Colon (tissue), 2 donors: Measurements from ENCODE around the gene DLG4.

ENCODE experiments used
- FAIRE-seq: peaks from 2 replicates; lab custom pipeline; 2012; peaks lifted over from hg19 to GRCh38; lab: Jason Lieb, UNC
- donor health status: control.
- donor health status: control.

Gene DLG4

GRCh38 chr17:7219812-7220592, at the start of gene DLG4, which contains the start of gene ACADVL:
Gene DLG4, minus strand, starts transcription at chr17:7219836.
Gene ACADVL, plus strand, starts transcription at chr17:7219938. Its CDS starts 47 bp downstream, at chr17:7219985.
- FAIRE-seq = peak; percentile 62

GRCh38 chr17:7266784-7267183, 47.1 kb upstream of the DLG4 start:
- FAIRE-seq = no peak

DNA sequence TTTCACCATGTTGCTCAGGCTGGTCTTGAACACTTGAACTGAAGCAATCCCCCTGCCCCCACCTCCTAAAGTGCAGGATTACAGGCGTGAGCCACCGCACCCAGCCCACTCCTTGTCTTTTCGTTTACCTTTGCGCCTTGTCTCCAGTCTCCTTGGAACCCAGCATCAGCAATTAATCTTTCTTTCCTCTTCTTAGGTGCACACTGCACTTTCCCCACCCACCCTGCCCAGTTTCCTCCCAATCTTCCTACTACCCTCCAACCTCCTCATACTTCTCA, 44.1 kb upstream of the DLG4 start:
- no peak for FAIRE-seq

DNA sequence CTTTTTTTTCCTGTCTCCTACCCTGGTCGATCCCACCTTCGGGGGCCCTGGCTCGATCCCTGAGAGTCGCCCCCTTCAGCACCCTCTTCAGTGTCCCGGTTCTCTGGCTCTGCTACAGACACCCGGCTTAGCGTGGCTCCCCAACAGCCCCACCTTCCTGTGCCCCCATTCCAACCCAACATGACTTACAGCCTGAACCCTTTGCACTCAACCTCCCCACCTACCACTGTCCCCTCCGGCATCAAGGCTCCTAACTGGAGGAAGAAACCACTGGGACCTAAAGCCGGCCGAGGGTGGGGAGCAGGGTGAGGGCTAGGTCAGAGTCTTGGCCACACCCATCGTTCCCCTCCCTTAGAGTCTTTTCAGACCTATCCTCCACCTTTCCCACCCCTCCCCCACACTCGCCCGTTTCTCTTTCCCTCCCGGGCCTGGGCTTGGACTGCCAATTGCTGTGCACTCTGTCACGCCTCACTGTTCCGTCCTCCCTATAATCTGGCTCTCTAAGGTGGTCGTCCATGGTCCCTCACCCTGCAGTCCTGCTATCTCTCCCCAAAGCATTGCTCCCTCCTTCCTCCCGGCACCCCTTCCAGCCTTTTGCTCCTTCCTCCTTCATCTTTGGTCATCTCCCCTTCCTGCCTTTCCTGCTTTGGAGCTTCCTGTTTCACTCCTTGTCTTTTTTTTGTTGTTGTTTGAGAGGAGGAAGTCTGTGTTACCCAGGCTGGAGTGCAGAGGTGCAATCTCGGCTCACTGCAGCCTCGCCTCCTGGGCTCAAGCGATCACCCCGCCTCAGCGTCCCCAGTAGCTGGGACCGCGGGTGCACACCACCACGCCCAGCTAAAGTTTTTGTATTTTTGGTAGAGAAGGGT, 43.5 kb upstream of the DLG4 start:
- no peak for FAIRE-seq

DNA sequence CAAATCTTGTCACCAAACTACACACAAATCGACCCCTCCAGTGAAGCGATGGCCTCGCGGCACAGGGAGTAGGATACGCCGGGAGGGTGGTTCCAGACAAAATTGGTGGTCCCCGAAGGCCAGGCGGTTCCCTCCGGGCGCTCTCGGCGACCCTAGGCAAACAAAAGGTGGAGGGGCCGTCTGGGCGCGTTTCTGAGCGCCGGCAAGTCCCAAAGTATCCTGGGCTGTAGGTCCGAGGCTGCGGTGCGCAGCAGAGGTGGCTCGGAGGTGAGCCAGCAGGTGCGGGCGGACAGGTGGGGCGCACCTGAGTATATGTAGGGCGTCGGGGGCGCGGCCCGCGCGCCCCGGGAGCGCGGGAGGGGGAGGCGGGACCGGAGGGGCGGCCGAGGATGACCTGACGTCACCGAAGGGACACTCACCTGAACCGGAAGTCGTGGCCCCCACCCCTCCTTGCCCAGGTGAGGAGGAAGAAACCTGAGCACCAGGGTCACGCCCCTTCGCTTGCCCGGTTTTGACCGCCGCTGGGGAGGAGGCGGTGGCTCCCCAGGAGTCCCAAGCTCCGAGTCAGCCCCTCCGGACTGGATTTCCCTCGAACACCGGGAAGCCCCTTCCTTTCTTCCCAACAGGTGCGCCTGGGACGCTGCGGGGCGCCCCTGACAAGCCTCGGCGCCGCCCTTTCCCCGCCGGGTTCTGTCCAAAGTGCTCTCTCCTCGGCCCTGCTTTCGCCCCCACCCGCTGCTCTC, 42.7 kb upstream of the DLG4 start, which contains the start of gene CLDN7:
Gene CLDN7 (minus strand): TSS at position 287 of the 743 bp plus-strand sequence. CDS start 435 bp downstream, outside the sequence.
- FAIRE-seq = no peak

DNA sequence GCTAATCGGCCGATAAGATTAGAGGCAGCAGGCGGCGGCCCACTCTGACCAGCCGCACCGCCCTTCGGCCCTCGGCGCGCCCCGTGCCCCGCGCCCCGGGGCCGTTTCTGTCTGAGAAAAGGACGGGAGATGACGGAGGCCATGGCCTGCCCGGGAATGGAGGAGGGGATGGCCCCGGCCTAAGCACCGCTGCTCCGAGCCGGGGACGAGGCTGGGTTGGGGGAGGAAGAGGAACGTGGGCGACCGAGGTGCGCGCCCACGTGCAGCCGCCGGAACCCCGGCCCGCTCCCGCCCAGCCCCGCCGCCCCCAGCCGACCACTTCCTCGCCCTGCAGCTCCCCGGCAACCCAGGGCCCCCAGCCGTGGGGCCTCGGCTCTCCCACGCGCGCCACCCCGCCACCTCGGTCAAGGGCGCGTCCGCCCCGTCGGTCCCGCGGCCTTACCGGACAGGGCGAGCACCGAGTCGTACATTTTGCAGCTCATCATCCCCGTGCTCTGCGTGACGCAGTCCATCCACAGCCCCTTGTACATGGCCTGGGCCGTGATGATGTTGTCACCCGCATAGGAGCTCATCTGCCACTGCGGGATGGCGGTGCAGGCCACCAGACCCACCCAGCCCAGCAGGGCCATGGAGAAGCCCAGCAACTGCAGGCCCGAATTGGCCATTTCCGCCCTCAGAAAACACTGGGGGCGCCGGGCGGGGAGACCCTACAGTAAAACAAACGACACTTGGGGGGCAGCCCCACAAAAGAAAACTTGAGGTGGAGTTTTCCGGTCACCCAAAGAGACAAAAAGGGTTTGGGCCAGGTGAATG, 41.9 kb upstream of the DLG4 start:
- no peak for FAIRE-seq

GRCh38 chr17:7260651-7261378, 41.2 kb upstream of the DLG4 start:
- FAIRE-seq = no peak

DNA sequence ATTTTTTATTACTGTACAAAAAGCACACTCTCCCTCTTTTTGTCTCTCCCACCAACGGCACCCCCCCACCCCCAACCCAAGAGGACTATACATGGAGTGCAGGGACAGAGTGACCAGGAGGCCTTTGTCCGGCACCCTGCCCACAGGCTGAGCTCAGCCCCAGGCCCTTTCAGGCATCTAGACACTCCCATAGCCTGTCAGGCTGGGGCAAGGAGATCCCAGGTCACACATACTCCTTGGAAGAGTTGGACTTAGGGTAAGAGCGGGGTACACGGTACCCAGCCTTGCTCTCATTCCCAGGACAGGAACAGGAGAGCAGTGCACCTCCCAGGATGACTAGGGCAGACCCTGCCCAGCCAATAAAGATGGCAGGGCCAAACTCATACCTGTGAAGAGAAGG, 40.5 kb upstream of the DLG4 start:
- FAIRE-seq = no peak

DNA sequence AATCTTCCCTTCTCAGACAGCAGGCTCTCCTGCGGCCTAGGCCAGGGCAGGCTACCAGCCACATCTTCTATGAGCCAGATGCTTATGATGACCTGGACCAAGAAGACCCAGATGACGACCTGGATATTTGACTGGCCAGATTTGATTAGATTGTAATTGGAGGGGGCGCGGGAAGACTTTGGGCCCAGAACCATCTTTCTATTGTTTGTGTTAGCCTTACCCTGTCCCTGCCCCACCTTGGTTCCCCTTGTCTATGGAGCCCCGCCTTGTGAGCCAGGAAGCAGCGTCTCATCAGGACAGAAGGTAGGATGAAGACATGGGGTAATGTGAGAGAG, 39.9 kb upstream of the DLG4 start:
- no peak for FAIRE-seq

- no peak for FAIRE-seq
Measured at GRCh38 chr17:7258731-7259554, 39.3 kb upstream of the DLG4 start.

- no peak for FAIRE-seq
Measured at GRCh38 chr17:7256766-7257456, 37.3 kb upstream of the DLG4 start.

- FAIRE-seq = no peak
Measured at GRCh38 chr17:7254511-7254910, 34.9 kb upstream of the DLG4 start.

DNA sequence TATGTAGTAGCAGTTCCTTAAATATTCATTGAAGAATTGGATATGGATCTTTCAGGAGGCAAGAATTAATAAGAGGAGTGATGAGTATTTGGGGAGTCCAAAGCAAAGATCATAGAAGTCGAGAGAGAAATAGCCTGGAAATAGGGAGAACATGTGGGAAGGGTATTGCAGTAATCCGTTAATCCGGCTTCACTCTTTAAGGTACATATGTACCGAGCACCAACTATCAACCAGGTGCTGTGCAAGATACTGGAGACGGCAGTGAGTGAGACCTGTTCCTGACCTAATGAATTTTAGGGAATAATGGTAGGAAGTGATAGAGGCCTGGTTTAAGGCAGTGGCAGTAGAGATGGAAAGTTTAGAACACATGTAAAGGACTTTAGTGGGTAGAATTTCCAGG, 33.4 kb upstream of the DLG4 start:
- no peak for FAIRE-seq

DNA sequence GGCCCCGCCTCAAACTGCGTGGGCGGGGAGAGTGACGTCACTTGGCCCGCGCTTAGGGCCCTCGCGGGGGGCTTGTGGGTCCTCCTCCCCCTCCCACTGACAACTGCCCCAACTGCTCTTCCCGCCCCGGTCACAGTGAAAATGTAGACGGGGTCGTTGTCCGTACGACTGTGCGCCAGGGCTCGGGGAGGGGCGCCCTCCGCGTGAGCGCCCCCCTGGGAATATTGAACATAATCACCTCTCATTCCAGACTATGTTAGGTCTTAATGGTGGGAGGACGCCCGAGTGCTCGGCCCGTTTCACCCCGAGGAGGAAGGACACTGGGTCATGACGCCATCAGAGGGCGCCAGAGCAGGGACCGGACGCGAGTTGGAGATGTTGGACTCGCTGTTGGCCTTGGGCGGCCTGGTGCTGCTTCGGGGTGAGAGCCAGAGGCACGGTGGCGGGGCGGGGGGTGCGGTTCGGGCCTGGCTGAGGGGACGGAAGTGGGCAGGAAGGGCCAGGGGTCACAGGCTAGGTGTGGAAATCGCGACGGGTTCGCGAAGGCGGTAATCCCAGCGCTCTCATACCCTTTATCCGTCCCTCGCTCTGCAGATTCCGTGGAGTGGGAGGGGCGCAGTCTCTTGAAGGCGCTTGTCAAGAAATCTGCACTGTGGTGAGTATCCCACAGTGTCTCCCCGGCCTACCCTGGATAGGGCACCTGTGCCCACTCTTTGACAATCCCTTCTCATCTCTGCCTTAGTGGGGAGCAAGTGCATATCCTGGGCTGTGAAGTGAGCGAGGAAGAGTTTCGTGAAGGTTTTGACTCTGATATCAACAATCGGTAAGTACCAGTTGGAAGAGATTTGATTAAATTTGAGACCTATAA, 32.8 kb upstream of the DLG4 start, which contains the start of gene ELP5:
Gene ELP5 (plus strand): TSS at position 40 of the 868 bp plus-strand sequence. CDS start 336 bp downstream, at position 376.
- no peak for FAIRE-seq

GRCh38 chr17:7251661-7252175, 32.1 kb upstream of the DLG4 start, which contains the start of gene CTDNEP1:
Gene CTDNEP1, minus strand, starts transcription at chr17:7251734. Its CDS starts 438 bp downstream, at chr17:7251296.
- FAIRE-seq = no peak

GRCh38 chr17:7250695-7251627, 31.3 kb upstream of the DLG4 start:
- no peak for FAIRE-seq

DNA sequence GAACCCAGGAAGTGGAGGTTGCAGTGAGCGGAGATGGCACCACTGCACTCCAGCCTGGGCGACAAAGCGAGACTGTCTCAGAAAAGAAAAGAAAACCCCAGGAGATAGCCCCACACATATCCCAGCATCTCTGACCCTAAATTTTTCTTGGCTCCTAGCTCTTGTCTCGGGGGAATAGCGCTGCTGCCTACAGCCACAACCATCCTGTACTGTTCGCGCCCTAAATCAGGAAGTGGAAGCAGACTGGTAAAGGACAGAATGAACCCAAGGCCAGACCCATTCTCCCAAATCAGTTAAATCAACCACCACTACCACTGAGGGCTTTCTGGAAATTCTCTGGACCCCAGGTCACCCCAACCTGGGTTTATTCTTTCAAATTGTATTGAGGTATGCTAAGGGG, 30.2 kb upstream of the DLG4 start:
- FAIRE-seq = no peak
